Keratinocyte (primary cell): ENCODE measurements around the gene VPS41.

ENCODE experiments used
- EZH2 ChIP-seq: IDR thresholded peaks from one replicate; pipeline ENCODE4 v1.6.1; 2012; ENCODE audit warnings: inconsistent platforms, mild to moderate bottlenecking, low read length, moderate library complexity
- TF ChIP-seq, protein P1 (sequence below), 3 experiments: IDR thresholded peaks in 1 of 3; conservative IDR thresholded peaks in 1 of 3; optimal IDR thresholded peaks in 1 of 3; 2 replicates in 2 of 3; 3 replicates in 1 of 3; pipeline versions ENCODE3 to v1.5.1; 2011; ENCODE audit warnings: low read length in 3 of 3, mild to moderate bottlenecking in 3 of 3, moderate library complexity in 2 of 3, control low read depth in 1 of 3, inconsistent platforms in 1 of 3; ENCODE audit not compliant: insufficient read depth in 2 of 3; ENCODE audit errors: extremely low read depth in 1 of 3

DNA sequence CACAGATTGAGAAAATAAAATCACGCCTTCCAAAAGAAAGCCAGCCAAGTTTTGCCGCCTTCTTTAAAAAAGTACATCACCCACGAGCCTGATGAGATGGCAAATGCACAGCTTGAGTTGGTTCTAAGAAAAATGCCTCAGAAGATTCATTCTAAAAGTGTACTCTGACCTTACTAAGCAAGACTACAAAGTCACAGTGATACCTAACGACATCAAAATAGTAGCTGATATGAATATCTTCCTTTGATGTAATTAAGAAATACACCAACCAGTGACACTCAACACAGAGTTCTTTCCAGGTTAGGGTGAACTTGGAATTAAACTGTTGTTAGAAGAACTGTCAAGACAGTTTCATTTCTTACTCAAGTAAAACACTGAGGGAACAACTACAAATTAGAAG lies 199.9 kb downstream of the VPS41 start:
- TF ChIP-seq, protein P1, sequence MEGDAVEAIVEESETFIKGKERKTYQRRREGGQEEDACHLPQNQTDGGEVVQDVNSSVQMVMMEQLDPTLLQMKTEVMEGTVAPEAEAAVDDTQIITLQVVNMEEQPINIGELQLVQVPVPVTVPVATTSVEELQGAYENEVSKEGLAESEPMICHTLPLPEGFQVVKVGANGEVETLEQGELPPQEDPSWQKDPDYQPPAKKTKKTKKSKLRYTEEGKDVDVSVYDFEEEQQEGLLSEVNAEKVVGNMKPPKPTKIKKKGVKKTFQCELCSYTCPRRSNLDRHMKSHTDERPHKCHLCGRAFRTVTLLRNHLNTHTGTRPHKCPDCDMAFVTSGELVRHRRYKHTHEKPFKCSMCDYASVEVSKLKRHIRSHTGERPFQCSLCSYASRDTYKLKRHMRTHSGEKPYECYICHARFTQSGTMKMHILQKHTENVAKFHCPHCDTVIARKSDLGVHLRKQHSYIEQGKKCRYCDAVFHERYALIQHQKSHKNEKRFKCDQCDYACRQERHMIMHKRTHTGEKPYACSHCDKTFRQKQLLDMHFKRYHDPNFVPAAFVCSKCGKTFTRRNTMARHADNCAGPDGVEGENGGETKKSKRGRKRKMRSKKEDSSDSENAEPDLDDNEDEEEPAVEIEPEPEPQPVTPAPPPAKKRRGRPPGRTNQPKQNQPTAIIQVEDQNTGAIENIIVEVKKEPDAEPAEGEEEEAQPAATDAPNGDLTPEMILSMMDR (optimal IDR thresholded peaks at IDR 0.05 in 1 of 3, IDR thresholded peaks at IDR 0.05 in 1 of 3, conservative IDR thresholded peaks at IDR 0.05 in 1 of 3; ENCODE audit: extremely low read depth in 1 of 3, insufficient read depth in 2 of 3, low read length in 3 of 3), result no peak
- no peak for TF ChIP-seq EZH2
